GM10266 (cell line): ENCODE measurements around the gene TBCK.
"Not testable (repeated sequence)": the region's sequence is repeated elsewhere in the genome, so short reads cannot be mapped to it uniquely, and the experiment has no call there.

Experiments used
- DNase-seq: peaks from one replicate; pipeline ENCODE4 v3.0.0; 2012; ENCODE audit errors: extremely low spot score
- CTCF ChIP-seq: IDR thresholded peaks from 2 replicates; pipeline ENCODE4 v1.5.1; 2012; ENCODE audit warnings: mild to moderate bottlenecking, low read depth; ENCODE audit not compliant: control insufficient read depth, insufficient read depth; ENCODE audit errors: missing control alignments

Gene TBCK

DNA sequence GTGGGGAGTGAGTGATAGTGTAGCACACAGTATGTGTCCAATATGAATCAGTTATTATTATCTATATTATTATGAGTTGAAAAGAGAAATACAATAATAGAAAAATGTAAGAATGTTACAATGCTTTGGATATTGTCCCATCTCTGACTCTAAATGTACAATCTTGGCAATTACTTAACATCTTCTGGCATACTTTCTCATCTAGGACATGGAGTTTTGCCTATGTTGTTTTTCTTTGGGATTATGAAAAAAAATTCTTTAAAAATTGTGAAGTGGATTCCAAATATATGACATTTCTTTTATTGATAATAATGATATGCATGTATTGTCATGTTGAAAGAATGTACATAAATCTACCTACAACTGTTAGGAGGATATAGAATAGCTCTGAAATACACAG lies 84.1 kb downstream of the TBCK start:
- DNase-seq: no peak
- no peak for TF ChIP-seq CTCF

GRCh38 chr4:106222548-106222947 lies 93.5 kb downstream of the TBCK start:
- TF ChIP-seq CTCF: no peak
- no peak for DNase-seq

GRCh38 chr4:106213291-106213690 lies 102.7 kb downstream of the TBCK start:
- DNase-seq: not testable (repeated sequence)

DNA sequence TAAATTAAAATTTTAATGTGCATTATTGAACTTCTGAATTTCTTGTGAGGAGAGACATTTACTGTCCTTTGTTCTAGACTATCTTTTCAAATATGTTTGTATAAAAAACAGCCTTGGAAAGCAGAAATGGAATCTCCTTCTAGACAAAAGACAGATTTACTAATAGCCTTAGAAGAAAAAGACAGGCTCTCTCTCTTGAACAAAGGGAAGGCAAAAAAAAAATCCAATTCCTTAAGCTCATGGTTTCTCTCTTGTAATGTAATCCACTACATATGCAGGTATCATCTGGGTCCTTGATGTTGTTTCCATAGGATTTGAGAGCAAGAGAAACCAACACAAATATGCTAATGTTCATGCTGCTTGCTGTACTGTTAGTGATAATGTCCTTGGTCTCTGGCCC lies 106.0 kb downstream of the TBCK start:
- no peak for DNase-seq
- no peak for TF ChIP-seq CTCF

DNA sequence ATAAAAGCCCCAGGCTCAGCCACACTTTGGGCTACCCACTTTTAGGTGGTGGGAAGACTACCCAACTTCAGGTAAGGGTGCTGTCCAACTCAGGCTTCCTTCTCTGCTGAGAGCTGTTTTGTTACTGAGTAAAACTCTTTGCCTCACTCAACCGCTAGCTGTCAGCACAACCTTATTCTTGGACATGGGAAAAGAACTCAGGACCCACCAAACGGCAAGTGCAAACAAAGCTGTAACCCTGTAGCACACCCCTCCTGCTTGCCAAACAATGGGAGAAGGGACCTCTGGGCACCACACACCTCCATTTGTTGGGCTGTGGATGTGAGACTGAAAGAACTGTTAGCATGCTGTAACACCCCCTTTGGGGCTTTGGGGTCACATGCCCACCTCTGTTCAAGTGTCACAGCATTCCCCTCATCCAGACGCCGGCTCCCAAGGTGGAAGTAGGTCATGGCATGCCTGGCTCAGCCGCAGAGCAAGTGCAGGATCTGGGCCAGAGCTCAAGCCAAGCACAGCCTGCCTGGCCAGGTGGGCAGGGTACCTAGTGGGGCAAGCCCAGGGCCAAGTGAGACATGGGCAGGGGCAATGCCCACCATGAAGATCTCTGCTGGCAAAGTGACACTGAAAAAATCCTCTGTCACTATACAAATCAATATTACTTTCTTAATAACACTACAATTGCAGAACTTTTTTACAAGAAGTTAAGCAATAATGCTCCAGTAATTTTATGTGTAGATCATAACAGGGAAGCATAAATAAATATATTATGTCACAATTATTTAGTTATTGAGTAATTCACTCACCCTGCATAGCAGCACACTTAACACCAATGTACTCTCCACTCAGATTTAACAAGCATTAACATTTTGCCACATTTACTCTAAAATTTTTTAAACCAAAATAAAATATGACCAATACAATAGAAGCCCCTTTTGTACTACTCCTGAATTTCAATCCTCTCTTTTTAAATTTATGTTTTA lies 107.2 kb downstream of the TBCK start:
- TF ChIP-seq CTCF: no peak
- DNase-seq: no peak

- DNase-seq: no peak
- TF ChIP-seq CTCF: peak; percentile 18
Observed at GRCh38 chr4:106201373-106201772, 114.6 kb downstream of the TBCK start.

GRCh38 chr4:106195435-106195950 lies 120.5 kb downstream of the TBCK start:
- no peak for DNase-seq
- TF ChIP-seq CTCF: no peak
